ENCODE data around the gene MARS1.
A peak's percentile ranks its signal among the peaks of the same experiment; 100 is the strongest.

MARS1 gene

GRCh38 chr12:57534991-57535543 lies 47.2 kb downstream of the MARS1 start:
- H3K36me3 Mint-ChIP-seq: peaks cover 45% of the 10 kb centered on the region
- CTCF ChIA-PET: interaction anchor here (1.3 to 2.2 kb wide), 2 partner anchors 11 to 17 kb away, joined by 3 to 6 read pairs; no protein-coding TSS in a partner anchor

GRCh38 chr12:57535764-57536596 lies 48.1 kb downstream of the MARS1 start:
- Mint-ChIP-seq H3K27ac (peak overlapping the region; percentile 67), H3K27me3 (no peaks in the 10 kb centered on the region), H3K4me1 (peaks cover 3% of the 10 kb centered on the region), H3K4me3 (no peak overlapping the region), H3K9me3 (no peaks in the 10 kb centered on the region), H3K36me3 (peaks cover 43% of the 10 kb centered on the region)
- CTCF ChIA-PET: no interaction called here
- no peak for DNase-seq

More at GRCh38 chr12:57534991-57535543, 47.2 kb downstream of the MARS1 start:
- Mint-ChIP-seq H3K4me1 (peaks cover 3% of the 10 kb centered on the region), H3K27me3 (no peaks in the 10 kb centered on the region), H3K4me3 (no peak overlapping the region), H3K27ac (no peak overlapping the region), H3K9me3 (no peaks in the 10 kb centered on the region)
- DNase-seq: no peak

GRCh38 chr12:57536597-57536942 lies 48.7 kb downstream of the MARS1 start:
- peaks cover 3% of the 10 kb centered on the region for H3K4me1 Mint-ChIP-seq
- no peak for DNase-seq
- CTCF ChIA-PET: interaction anchor here (1.4 kb wide), 1 partner anchor 10 kb away, joined by 4 read pairs; the partner anchor contains the start of gene DCTN2
- no peak overlapping the region for H3K4me3 Mint-ChIP-seq
- no peak overlapping the region for H3K27ac Mint-ChIP-seq
- H3K36me3 Mint-ChIP-seq: peaks cover 40% of the 10 kb centered on the region
- H3K9me3 Mint-ChIP-seq: no peaks in the 10 kb centered on the region
- no peaks in the 10 kb centered on the region for H3K27me3 Mint-ChIP-seq

GRCh38 chr12:57539134-57539768 lies 51.4 kb downstream of the MARS1 start:
- H3K9me3 Mint-ChIP-seq: no peaks in the 10 kb centered on the region
- H3K4me3 Mint-ChIP-seq: no peak overlapping the region
- CTCF ChIA-PET: no interaction called here
- no peak overlapping the region for H3K27ac Mint-ChIP-seq
- H3K36me3 Mint-ChIP-seq: peaks cover 34% of the 10 kb centered on the region
- DNase-seq: no peak
- H3K27me3 Mint-ChIP-seq: no peaks in the 10 kb centered on the region
- H3K4me1 Mint-ChIP-seq: peaks cover 12% of the 10 kb centered on the region

GRCh38 chr12:57541001-57541400 lies 53.1 kb downstream of the MARS1 start:
- Mint-ChIP-seq H3K27ac (no peak overlapping the region), H3K9me3 (no peaks in the 10 kb centered on the region), H3K4me3 (no peak overlapping the region), H3K27me3 (no peaks in the 10 kb centered on the region), H3K36me3 (peaks cover 32% of the 10 kb centered on the region), H3K4me1 (peaks cover 26% of the 10 kb centered on the region)
- DNase-seq: no peak
- CTCF ChIA-PET: no interaction called here

- no peaks in the 10 kb centered on the region for H3K27me3 Mint-ChIP-seq
- CTCF ChIA-PET: no interaction called here
- H3K36me3 Mint-ChIP-seq: peaks cover 32% of the 10 kb centered on the region
- no peak overlapping the region for H3K27ac Mint-ChIP-seq
- peaks cover 31% of the 10 kb centered on the region for H3K4me1 Mint-ChIP-seq
- H3K9me3 Mint-ChIP-seq: no peaks in the 10 kb centered on the region
- no peak for DNase-seq
- no peak overlapping the region for H3K4me3 Mint-ChIP-seq
Observed at GRCh38 chr12:57541717-57542116, 53.8 kb downstream of the MARS1 start.

- Mint-ChIP-seq H3K27ac (no peak overlapping the region), H3K9me3 (no peaks in the 10 kb centered on the region), H3K4me1 (peaks cover 36% of the 10 kb centered on the region), H3K4me3 (no peak overlapping the region), H3K27me3 (peaks cover 11% of the 10 kb centered on the region), H3K36me3 (peaks cover 26% of the 10 kb centered on the region)
- CTCF ChIA-PET: interaction anchor here (1.0 kb wide), 1 partner anchor 88 kb away, joined by 3 read pairs; no protein-coding TSS in a partner anchor
- DNase-seq: no peak
Observed at GRCh38 chr12:57543581-57543980, 55.7 kb downstream of the MARS1 start.

GRCh38 chr12:57545809-57546437 lies 58.1 kb downstream of the MARS1 start:
- peak overlapping the region; percentile 91 for H3K27ac Mint-ChIP-seq
- peaks cover 34% of the 10 kb centered on the region for H3K27me3 Mint-ChIP-seq
- H3K4me3 Mint-ChIP-seq: peak overlapping the region; percentile 99
- peaks cover 25% of the 10 kb centered on the region for H3K36me3 Mint-ChIP-seq
- no peak for DNase-seq
- peaks cover 52% of the 10 kb centered on the region for H3K4me1 Mint-ChIP-seq
- CTCF ChIA-PET: interaction anchor here (0.7 to 1.2 kb wide), 6 partner anchors 14 to 83 kb away, joined by 3 to 4 read pairs (median 3); no protein-coding TSS in a partner anchor
- no peaks in the 10 kb centered on the region for H3K9me3 Mint-ChIP-seq

- H3K27ac Mint-ChIP-seq: peak within 1 kb of the TSS; percentile 91
- peaks cover 38% of the 10 kb centered on the region for H3K27me3 Mint-ChIP-seq
- no peaks in the 10 kb centered on the region for H3K9me3 Mint-ChIP-seq
- CTCF ChIA-PET: interaction anchor here (0.7 to 1.2 kb wide), 6 partner anchors 10 to 71 kb away, joined by 3 to 4 read pairs (median 3); no protein-coding TSS in a partner anchor
- H3K4me1 Mint-ChIP-seq: peaks cover 53% of the 10 kb centered on the region
- H3K36me3 Mint-ChIP-seq: peaks cover 22% of the 10 kb centered on the region
- DNase-seq: peak; percentile 98
- H3K4me3 Mint-ChIP-seq: peak within 1 kb of the TSS; percentile 99
Observed at GRCh38 chr12:57546438-57547287, 58.8 kb downstream of the MARS1 start, which contains the start of gene DCTN2. Gene DCTN2 (minus strand): TSS chr12:57547192. CDS start chr12:57547063, 129 bp downstream.

- H3K4me1 Mint-ChIP-seq: peaks cover 53% of the 10 kb centered on the region
- H3K36me3 Mint-ChIP-seq: peaks cover 22% of the 10 kb centered on the region
- peak overlapping the region; percentile 99 for H3K4me3 Mint-ChIP-seq
- peaks cover 41% of the 10 kb centered on the region for H3K27me3 Mint-ChIP-seq
- CTCF ChIA-PET: interaction anchor here (1.0 to 1.2 kb wide), 2 partner anchors 23 to 36 kb away, joined by 3 read pairs; no protein-coding TSS in a partner anchor
- H3K9me3 Mint-ChIP-seq: no peaks in the 10 kb centered on the region
- peak overlapping the region; percentile 91 for H3K27ac Mint-ChIP-seq
- no peak for DNase-seq
Observed at GRCh38 chr12:57547288-57548012, 59.6 kb downstream of the MARS1 start.

GRCh38 chr12:57548013-57548315 lies 60.1 kb downstream of the MARS1 start:
- Mint-ChIP-seq H3K9me3 (no peaks in the 10 kb centered on the region), H3K4me3 (no peak overlapping the region), H3K27ac (no peak overlapping the region), H3K36me3 (peaks cover 18% of the 10 kb centered on the region), H3K27me3 (peaks cover 46% of the 10 kb centered on the region), H3K4me1 (peaks cover 53% of the 10 kb centered on the region)
- CTCF ChIA-PET: no interaction called here
- DNase-seq: no peak

- CTCF ChIA-PET: no interaction called here
- Mint-ChIP-seq H3K9me3 (no peaks in the 10 kb centered on the region), H3K36me3 (peaks cover 16% of the 10 kb centered on the region), H3K4me3 (no peak overlapping the region), H3K4me1 (peaks cover 51% of the 10 kb centered on the region), H3K27me3 (peaks cover 50% of the 10 kb centered on the region), H3K27ac (no peak overlapping the region)
- no peak for DNase-seq
Observed at GRCh38 chr12:57548488-57548887, 60.6 kb downstream of the MARS1 start.

Data from activated naive CD4-positive, alpha-beta T cell treated with anti-CD3 and anti-CD28 coated beads, Interleukin-2, amount 10 ng/mL, durations not matched to agents 7 days and 5 days (primary cell).